HG02852 (cell line): ENCODE data around the gene ARHGEF28.

ENCODE experiments used
- ATAC-seq: cut with Tn5 transposase; IDR thresholded peaks from one replicate; pipeline ENCODE4 v1.9.1; 2021; ENCODE audit warnings: mild to moderate bottlenecking, moderate library complexity; ENCODE audit not compliant: unreplicated experiment

Gene ARHGEF28

GRCh38 chr5:73841641-73842040, 215.6 kb downstream of the ARHGEF28 start:
- no peak for ATAC-seq

GRCh38 chr5:73844165-73844564, 218.2 kb downstream of the ARHGEF28 start:
- no peak for ATAC-seq

GRCh38 chr5:73851471-73852181, 225.6 kb downstream of the ARHGEF28 start:
- no peak for ATAC-seq

GRCh38 chr5:73853091-73853490, 227.1 kb downstream of the ARHGEF28 start:
- no peak for ATAC-seq

- no peak for ATAC-seq
Measured at GRCh38 chr5:73856997-73857396, 231.0 kb downstream of the ARHGEF28 start.

GRCh38 chr5:73857446-73857845, 231.4 kb downstream of the ARHGEF28 start:
- no peak for ATAC-seq

- ATAC-seq: no peak
Measured at GRCh38 chr5:73858054-73858453, 232.1 kb downstream of the ARHGEF28 start.

GRCh38 chr5:73858776-73859175, 232.8 kb downstream of the ARHGEF28 start:
- ATAC-seq: no peak

GRCh38 chr5:73859696-73860095, 233.7 kb downstream of the ARHGEF28 start:
- no peak for ATAC-seq

- no peak for ATAC-seq
Measured at GRCh38 chr5:73861313-73861988, 235.5 kb downstream of the ARHGEF28 start.

GRCh38 chr5:73862796-73863195, 236.8 kb downstream of the ARHGEF28 start:
- ATAC-seq: no peak

GRCh38 chr5:73863876-73864275, 237.9 kb downstream of the ARHGEF28 start:
- no peak for ATAC-seq

- no peak for ATAC-seq
Measured at GRCh38 chr5:73865315-73865714, 239.3 kb downstream of the ARHGEF28 start.

- ATAC-seq: no peak
Measured at GRCh38 chr5:73867345-73868335, 241.6 kb downstream of the ARHGEF28 start.

- ATAC-seq: no peak
Measured at GRCh38 chr5:73883646-73884045, 257.6 kb downstream of the ARHGEF28 start.

GRCh38 chr5:73887688-73888087, 261.7 kb downstream of the ARHGEF28 start:
- no peak for ATAC-seq

GRCh38 chr5:73890569-73890968, 264.6 kb downstream of the ARHGEF28 start:
- ATAC-seq: no peak

GRCh38 chr5:73892218-73892617, 266.2 kb downstream of the ARHGEF28 start:
- ATAC-seq: no peak

- ATAC-seq: no peak
Measured at GRCh38 chr5:73892806-73893205, 266.8 kb downstream of the ARHGEF28 start.

GRCh38 chr5:73893813-73894212, 267.8 kb downstream of the ARHGEF28 start:
- ATAC-seq: no peak

GRCh38 chr5:73894860-73895259, 268.9 kb downstream of the ARHGEF28 start:
- ATAC-seq: no peak
